ENCODE measurements around the gene TRIP4.
"Not testable (repeated sequence)": the region's sequence is repeated elsewhere in the genome, so short reads cannot be mapped to it uniquely, and the experiment has no call there.

The TRIP4 gene

DNA sequence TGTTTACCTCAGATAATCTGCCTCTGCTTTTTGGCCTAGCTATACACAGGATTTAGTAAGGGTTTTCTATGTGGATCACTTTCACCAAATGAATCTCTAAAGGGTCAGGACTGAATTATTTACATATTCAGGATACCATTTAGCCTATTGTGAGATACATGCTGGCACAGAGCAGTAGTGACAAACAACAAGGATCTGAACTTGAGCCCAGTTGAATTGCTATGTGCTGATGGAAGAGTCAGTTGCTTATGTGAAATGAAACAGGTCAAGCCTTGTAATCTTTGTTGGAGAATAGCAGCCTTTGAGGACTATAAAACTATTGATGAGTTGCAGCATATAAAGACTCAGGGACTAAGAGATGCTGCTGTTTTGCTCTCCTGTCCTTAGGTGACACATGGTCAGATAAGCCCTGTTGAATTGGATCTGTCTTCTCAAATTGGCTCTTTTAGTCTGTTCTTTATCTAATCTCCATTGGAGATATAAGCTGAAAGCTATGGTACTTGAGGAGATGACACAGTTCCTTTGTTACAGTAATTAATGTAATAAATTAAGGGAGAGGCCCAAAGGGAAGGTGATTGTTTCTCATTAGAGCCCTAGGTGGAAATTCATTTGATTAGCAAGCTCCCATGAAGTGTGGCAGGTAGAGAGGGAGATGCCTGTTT is 103.1 kb downstream of the TRIP4 start:
- DNase-seq (ENCODE audit: low read depth in 2 of 2) = no peak

DNA sequence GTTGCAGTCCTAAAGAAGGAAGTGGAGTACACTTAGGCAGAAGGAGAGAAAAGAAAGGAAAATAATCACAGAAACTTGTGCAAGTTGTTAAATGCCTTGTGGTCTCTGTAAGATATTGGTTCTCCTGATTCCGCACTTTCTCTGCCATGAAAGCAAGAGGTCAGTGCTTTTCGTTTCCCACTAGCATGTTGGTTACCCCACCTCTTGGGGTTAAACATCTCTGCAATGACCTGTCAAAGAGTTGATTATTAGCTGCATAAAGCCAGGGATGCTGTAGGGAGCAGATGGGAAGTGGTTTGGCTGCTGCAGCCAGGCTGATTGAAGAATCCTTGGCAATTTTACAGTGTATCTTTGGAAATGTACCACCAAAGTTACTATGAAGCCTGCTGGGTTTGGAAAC is 106.0 kb downstream of the TRIP4 start:
- no peak for DNase-seq (ENCODE audit: low read depth in 2 of 2)

GRCh38 chr15:64495968-64496367 is 108.3 kb downstream of the TRIP4 start:
- DNase-seq (ENCODE audit: low read depth in 2 of 2) = not testable (repeated sequence)

DNA sequence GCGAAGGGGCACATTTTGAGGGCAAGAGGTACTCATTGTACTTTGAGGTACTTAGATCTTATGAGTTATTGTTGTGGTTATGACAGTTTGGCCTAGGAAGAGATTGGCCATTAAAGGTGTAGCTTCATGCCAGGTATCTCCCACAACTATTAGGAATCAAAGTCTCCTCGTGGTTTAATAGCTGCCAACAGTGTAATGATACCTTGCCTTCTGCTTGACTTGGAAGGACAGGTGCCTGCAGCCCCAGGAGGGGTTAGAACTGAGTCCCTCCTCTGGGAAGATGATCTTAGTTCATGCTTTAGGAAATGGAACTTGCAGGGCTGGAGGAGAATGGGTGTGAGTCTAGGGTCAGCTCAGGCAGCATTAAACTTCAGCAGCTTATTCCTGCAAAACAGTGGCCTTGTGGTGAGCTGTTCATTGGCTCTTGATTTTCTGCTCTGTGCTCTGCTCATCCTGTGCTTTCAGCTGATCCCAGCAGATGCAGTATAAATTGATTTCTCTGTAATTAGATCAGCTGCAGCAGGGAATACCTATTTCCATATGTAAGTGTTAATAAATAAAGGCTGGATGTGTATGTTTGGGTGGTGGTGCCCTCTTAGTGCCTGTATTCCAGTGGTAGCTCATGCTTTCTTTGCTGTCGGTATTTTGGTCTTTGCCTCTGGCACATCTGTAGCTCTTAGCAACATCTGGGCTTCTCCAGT is 113.2 kb downstream of the TRIP4 start:
- no peak for DNase-seq (ENCODE audit: low read depth in 2 of 2)

- DNase-seq (ENCODE audit: low read depth in 2 of 2) = no peak
Measured at GRCh38 chr15:64501396-64501715, 113.7 kb downstream of the TRIP4 start.

DNA sequence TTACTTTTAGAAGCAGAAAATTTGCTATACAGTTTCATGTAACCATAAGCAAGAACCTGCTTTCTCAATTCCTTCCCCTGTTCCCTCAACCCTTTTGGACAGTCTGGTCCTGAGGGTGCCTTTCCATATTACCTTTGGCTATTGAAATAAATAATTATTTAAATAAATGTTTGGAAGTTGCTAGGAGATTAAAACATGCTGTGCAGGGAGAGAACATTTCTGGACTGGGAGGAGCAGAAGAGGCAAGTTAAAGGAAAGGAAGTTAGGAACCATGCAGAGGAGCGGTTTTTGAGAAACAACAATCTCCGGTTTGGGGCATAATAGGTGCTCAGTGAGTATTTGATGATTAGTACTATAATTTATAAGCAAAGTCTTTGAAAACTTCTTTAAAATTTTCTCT is 114.5 kb downstream of the TRIP4 start:
- DNase-seq (ENCODE audit: low read depth in 2 of 2) = no peak

DNA sequence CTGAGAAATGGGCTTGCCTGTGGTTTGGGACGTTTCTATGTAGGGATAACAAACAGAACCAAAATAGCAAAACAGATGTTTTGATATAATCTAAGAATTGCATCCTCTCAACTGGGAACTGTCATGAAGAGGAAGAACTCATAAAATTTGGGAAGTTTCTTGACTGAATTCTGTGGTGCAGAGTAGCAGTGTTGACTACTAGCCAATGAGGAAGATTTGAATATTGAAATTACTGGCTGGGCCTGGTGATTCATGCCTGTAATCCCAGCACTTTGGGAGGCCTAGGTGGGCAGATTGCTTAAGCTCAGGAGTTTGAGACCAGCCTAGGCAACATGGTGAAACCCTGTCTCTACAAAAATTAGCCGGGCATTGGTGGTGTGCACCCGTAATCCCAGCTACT is 114.9 kb downstream of the TRIP4 start:
- no peak for DNase-seq (ENCODE audit: low read depth in 2 of 2)

DNA sequence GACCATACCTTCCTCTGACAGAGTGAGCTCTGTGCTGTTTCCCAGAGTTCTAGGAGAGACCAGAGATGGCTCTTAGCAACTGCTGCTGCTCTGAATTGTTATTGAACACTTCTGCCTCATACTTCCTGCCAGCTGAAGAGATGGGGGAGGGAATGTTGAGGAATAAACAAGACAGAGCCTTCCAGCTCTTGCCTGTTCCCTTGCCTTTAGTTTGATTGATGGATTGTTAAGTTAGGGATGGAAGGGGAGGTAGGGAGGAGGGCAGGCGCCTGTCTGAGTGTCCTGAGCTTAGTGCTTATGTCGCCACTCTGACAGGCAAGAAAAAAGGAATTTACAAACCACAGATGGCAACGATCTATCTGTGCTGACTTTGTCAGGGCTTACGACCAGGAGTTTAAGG is 115.6 kb downstream of the TRIP4 start:
- no peak for DNase-seq (ENCODE audit: low read depth in 2 of 2)

- DNase-seq (ENCODE audit: low read depth in 2 of 2) = no peak
Measured at GRCh38 chr15:64503640-64504039, 116.0 kb downstream of the TRIP4 start.
